Measurements from ENCODE around the gene GNGT2. TPM values are rescaled to one million over a fixed set of nuclear protein-coding genes. Genes with fewer than 3 reads are reported as not detected.
A peak's percentile ranks its signal among the peaks of the same experiment; 100 is the strongest.

Gene GNGT2
- total RNA-seq, 1 donor from 2014 or later: not detected

DNA sequence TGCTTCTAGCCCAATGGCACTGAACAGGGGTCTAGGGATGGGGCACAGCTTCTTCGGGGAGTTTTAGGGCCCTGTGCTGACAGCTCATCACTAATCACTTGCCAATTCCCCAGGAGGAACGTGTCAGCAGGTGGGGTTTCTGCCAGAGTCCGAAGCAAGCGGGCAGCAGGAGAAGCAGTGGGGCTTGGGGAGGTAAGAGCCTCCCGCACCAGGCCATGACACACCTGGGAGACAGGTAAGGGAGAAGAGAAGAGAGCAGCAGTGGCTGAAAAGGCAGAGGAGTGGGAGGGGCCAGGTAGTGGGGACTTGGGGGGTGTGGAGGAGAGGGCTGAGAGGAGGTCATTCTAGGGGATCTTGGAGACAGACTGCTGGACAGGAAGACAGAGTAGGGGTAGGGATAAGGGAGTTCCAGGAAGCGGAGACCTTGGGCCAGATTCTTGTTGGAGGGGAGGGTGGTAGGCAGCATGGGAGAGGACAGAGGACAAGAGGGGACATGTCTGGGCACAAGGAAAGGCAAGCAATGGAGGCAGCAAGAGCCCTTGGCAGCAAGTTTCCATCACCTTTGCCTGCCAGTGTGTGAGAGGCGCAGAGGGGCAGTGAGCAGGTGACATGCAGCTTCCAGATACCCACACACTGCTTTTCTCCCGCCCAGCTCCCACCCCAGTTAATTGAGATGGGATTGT is 15.3 kb upstream of the GNGT2 start:
- H3K9me3 Mint-ChIP-seq (ENCODE audit: unreplicated experiment): no peaks in the 10 kb centered on the region
- H3K27ac Mint-ChIP-seq (ENCODE audit: unreplicated experiment): no peak overlapping the region
- no peaks in the 10 kb centered on the region for H3K36me3 Mint-ChIP-seq (ENCODE audit: unreplicated experiment)
- H3K4me3 Mint-ChIP-seq (ENCODE audit: unreplicated experiment): no peak overlapping the region
- TF ChIP-seq, protein P1, sequence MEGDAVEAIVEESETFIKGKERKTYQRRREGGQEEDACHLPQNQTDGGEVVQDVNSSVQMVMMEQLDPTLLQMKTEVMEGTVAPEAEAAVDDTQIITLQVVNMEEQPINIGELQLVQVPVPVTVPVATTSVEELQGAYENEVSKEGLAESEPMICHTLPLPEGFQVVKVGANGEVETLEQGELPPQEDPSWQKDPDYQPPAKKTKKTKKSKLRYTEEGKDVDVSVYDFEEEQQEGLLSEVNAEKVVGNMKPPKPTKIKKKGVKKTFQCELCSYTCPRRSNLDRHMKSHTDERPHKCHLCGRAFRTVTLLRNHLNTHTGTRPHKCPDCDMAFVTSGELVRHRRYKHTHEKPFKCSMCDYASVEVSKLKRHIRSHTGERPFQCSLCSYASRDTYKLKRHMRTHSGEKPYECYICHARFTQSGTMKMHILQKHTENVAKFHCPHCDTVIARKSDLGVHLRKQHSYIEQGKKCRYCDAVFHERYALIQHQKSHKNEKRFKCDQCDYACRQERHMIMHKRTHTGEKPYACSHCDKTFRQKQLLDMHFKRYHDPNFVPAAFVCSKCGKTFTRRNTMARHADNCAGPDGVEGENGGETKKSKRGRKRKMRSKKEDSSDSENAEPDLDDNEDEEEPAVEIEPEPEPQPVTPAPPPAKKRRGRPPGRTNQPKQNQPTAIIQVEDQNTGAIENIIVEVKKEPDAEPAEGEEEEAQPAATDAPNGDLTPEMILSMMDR (IDR thresholded peaks at IDR 0.05): no peak
- H3K4me1 Mint-ChIP-seq (ENCODE audit: unreplicated experiment): peaks cover 18% of the 10 kb centered on the region
- peaks cover 66% of the 10 kb centered on the region for H3K27me3 Mint-ChIP-seq (ENCODE audit: unreplicated experiment)
- DNase-seq (ENCODE audit: extremely low spot score, unreplicated experiment): no peak

GRCh38 chr17:49224997-49225337 is 14.6 kb upstream of the GNGT2 start:
- TF ChIP-seq, protein P1 (IDR thresholded peaks at IDR 0.05): no peak
- Mint-ChIP-seq H3K36me3 (ENCODE audit: unreplicated experiment) (no peaks in the 10 kb centered on the region), H3K9me3 (ENCODE audit: unreplicated experiment) (no peaks in the 10 kb centered on the region), H3K27me3 (ENCODE audit: unreplicated experiment) (peaks cover 66% of the 10 kb centered on the region), H3K4me1 (ENCODE audit: unreplicated experiment) (peaks cover 18% of the 10 kb centered on the region), H3K27ac (ENCODE audit: unreplicated experiment) (no peak overlapping the region), H3K4me3 (ENCODE audit: unreplicated experiment) (peak overlapping the region; percentile 55)
- no peak for DNase-seq (ENCODE audit: extremely low spot score, unreplicated experiment)

DNA sequence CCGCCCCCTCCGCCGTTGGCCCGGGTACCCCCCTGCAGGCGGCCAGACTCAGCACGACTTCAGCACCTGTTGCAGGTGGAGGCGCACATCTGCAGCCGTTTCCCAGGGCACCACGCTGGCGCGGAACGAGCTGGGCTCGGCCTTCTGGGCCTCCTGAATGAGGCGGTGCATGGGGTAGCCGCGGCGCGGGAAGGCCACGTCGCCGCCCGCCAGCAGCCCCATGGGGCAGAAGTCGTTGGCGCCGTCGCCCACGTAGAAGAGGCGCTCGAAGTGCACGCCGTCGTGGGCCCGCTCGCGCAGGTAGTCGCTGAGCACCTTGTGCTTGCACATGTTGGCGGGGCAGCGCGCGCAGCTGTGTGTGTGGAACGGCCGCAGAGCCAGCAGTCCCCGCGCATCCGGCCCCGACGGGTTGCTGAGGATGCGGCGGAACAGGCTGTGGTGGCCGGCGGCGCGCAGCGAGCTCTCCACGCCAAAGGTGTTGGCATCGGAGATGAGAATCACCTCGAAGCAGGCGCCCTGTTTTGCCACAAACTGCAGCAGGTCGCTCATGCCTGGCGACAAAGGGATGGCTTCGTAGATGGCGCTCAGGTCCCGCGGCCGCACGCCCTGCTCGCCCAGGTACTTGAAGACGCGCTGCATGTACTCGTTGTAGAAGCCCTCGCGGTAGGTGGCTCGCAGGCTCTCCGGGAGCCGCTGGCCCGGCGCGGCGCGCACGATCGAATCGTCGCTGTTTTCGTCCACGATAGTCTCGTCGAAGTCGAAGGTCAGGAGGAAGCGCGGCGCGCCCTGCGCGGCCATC is 14.0 kb upstream of the GNGT2 start:
- TF ChIP-seq, protein P1 (IDR thresholded peaks at IDR 0.05): no peak
- H3K4me3 Mint-ChIP-seq (ENCODE audit: unreplicated experiment): peak overlapping the region; percentile 55
- H3K4me1 Mint-ChIP-seq (ENCODE audit: unreplicated experiment): peaks cover 14% of the 10 kb centered on the region
- no peak for DNase-seq (ENCODE audit: extremely low spot score, unreplicated experiment)
- no peak overlapping the region for H3K27ac Mint-ChIP-seq (ENCODE audit: unreplicated experiment)
- H3K36me3 Mint-ChIP-seq (ENCODE audit: unreplicated experiment): no peaks in the 10 kb centered on the region
- peaks cover 62% of the 10 kb centered on the region for H3K27me3 Mint-ChIP-seq (ENCODE audit: unreplicated experiment)
- H3K9me3 Mint-ChIP-seq (ENCODE audit: unreplicated experiment): no peaks in the 10 kb centered on the region

DNA sequence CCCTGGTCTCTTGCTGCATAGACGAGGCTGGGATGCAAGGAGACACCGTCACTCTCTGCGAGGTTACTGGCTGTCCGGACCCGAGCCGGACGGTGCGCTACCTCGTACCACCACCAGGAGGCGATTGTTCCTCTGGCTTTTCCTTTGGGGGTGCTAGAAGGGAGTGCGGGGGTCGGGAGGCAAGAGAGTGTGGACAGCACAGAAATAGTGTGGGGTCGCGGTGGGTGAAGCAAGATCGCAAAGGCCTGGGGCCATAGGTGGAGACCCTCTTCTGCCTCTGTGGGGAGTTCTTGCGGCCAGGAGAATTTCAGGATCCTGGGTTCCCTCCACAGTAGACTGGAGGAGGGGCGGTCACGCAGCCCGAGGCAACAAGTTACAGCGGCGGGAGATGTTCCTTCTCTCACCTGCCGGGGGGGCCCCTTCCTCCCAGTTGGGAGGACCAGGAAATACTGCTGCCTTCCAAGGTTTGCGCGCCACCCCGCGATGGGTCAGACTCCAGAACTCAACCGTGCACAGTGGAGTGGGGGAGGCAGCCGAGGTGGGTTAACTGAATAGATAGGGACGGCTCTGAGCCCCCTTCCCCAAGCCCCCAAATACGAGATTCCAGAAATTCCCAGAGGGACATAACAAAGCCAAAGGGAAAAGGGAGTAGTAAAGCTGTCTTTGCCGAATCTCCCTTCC is 13.3 kb upstream of the GNGT2 start:
- H3K4me3 Mint-ChIP-seq (ENCODE audit: unreplicated experiment): peak overlapping the region; percentile 40
- TF ChIP-seq, protein P1 (IDR thresholded peaks at IDR 0.05): peak; percentile 78
- peak; percentile 88 for DNase-seq (ENCODE audit: extremely low spot score, unreplicated experiment)

DNA sequence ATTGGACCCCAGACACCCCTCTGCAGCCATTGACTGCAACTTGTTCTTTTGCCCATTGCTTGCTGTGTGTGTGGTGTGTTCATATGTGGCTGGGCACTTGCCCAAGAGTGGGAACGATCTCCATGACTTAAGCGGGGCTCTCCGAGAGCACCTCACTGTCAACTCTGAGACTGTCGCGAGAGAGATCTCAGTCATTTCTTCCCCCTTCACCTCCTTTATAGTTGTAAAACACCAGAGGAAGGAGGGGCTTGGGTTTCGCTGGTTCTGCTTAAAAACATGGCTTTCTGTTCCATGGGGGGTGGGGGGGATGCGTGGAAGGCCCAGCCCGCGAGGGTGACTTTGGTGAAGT is 12.8 kb upstream of the GNGT2 start:
- peaks cover 14% of the 10 kb centered on the region for H3K4me1 Mint-ChIP-seq (ENCODE audit: unreplicated experiment)
- no peaks in the 10 kb centered on the region for H3K9me3 Mint-ChIP-seq (ENCODE audit: unreplicated experiment)
- no peak overlapping the region for H3K27ac Mint-ChIP-seq (ENCODE audit: unreplicated experiment)
- H3K36me3 Mint-ChIP-seq (ENCODE audit: unreplicated experiment): no peaks in the 10 kb centered on the region
- H3K27me3 Mint-ChIP-seq (ENCODE audit: unreplicated experiment): peaks cover 54% of the 10 kb centered on the region
- TF ChIP-seq, protein P1 (IDR thresholded peaks at IDR 0.05): no peak
- H3K4me3 Mint-ChIP-seq (ENCODE audit: unreplicated experiment): no peak overlapping the region
- no peak for DNase-seq (ENCODE audit: extremely low spot score, unreplicated experiment)

More for the DNA sequence above, 13.3 kb upstream of the GNGT2 start:
- peaks cover 56% of the 10 kb centered on the region for H3K27me3 Mint-ChIP-seq (ENCODE audit: unreplicated experiment)
- H3K27ac Mint-ChIP-seq (ENCODE audit: unreplicated experiment): no peak overlapping the region
- peaks cover 14% of the 10 kb centered on the region for H3K4me1 Mint-ChIP-seq (ENCODE audit: unreplicated experiment)
- no peaks in the 10 kb centered on the region for H3K9me3 Mint-ChIP-seq (ENCODE audit: unreplicated experiment)
- no peaks in the 10 kb centered on the region for H3K36me3 Mint-ChIP-seq (ENCODE audit: unreplicated experiment)

All from osteocyte (in vitro differentiated cells).